ENCODE data around the gene CHMP2A.

Gene CHMP2A

DNA sequence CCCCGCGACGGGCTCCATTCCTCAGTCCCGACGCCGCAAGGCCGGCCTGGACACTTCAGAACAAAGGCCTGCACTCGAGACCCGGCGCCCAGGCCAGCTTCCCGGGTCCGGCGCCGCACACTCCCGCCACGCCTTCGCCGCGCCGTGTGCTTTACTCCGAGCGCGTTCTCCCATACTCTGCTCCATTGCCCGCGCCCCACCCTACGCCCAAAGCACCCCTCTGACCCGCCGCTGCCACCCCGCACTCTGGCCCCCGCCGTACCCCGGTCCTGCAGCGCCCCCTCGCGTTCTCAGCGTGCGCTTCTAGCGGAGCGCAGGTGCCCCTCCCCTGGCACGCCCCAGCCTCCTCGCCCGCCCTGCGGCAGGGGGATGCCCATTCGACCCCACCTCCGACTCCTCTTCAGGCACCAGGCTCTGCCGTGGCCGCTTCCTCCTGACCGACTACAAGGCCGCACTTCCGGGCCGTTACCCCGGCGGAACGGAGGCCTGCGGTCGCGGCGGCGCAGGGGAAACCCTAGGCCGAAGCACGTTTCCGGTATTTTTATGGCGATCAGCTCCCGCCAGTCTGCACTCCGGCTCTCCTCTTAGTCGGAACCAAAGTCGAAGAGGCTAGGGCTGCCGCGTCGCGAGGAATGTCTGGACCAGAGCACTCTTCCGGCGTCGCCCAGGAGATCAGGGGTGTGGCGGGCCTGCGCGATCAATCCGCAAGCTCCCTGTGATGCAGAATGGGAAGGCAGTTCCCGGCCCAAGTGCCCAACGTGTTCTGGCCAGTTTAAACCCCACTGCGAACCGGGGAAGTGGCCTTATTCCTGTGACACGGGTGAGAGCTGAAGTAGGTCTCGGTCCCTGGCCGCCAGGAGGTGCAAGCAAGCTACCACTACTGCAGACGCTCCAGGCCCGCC, 35.3 kb downstream of the CHMP2A start, which contains the start of gene ZBTB45 (continued):
- TF ChIP-seq, protein P1, sequence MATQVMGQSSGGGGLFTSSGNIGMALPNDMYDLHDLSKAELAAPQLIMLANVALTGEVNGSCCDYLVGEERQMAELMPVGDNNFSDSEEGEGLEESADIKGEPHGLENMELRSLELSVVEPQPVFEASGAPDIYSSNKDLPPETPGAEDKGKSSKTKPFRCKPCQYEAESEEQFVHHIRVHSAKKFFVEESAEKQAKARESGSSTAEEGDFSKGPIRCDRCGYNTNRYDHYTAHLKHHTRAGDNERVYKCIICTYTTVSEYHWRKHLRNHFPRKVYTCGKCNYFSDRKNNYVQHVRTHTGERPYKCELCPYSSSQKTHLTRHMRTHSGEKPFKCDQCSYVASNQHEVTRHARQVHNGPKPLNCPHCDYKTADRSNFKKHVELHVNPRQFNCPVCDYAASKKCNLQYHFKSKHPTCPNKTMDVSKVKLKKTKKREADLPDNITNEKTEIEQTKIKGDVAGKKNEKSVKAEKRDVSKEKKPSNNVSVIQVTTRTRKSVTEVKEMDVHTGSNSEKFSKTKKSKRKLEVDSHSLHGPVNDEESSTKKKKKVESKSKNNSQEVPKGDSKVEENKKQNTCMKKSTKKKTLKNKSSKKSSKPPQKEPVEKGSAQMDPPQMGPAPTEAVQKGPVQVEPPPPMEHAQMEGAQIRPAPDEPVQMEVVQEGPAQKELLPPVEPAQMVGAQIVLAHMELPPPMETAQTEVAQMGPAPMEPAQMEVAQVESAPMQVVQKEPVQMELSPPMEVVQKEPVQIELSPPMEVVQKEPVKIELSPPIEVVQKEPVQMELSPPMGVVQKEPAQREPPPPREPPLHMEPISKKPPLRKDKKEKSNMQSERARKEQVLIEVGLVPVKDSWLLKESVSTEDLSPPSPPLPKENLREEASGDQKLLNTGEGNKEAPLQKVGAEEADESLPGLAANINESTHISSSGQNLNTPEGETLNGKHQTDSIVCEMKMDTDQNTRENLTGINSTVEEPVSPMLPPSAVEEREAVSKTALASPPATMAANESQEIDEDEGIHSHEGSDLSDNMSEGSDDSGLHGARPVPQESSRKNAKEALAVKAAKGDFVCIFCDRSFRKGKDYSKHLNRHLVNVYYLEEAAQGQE (tag by site-specific recombination; IDR thresholded peaks at IDR 0.05), result no peak
- peak; percentile 99 for TF ChIP-seq ZSCAN30 (tag by site-specific recombination; IDR thresholded peaks at IDR 0.05)
- no peak; the same call in 1 of the 2 replicates for TF ChIP-seq ZNF133 (tag by site-specific recombination; IDR thresholded peaks at IDR 0.05)
- no peak for TF ChIP-seq SCRT1 (tag by site-specific recombination; IDR thresholded peaks at IDR 0.05; ENCODE audit: borderline replicate concordance)
- TF ChIP-seq ZBTB17 (tag by site-specific recombination; IDR thresholded peaks at IDR 0.05), result peak; percentile 97
- peak; percentile 73 for TF ChIP-seq ZNF600 (tag by site-specific recombination; IDR thresholded peaks at IDR 0.05)

DNA sequence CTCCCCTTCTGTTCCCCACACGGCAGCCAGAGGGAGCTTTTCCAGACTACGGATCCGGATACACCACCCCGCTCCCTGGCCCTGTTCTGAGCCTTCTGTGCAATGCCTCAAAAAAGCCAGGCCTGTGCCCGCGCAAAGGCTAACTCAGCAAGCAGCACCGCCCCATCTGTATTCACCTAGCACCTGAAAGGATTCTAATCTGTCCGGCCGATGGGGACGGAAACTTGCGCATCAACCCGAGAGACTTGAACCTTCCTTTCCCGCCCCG, 35.9 kb downstream of the CHMP2A start:
- ChIA-PET CTCF (interaction anchor here (0.6 to 3.4 kb wide), 41 partner anchors 9 to 517 kb away, joined by 3 to 26 read pairs (median 5); partner anchors contain the start of genes CHMP2A, TRIM28, ZNF324B and ZNF446), POLR2A (interaction anchor here (0.6 to 4.6 kb wide), 25 partner anchors 14 to 381 kb away, joined by 3 to 107 read pairs (median 10); partner anchors contain the start of genes CHMP2A, TRIM28, UBE2M and ZNF274)
- Histone ChIP-seq H3K27ac (ENCODE audit: extremely low read depth, low read depth, low read length) (peak overlapping the region; percentile 94), H3K36me3 (ENCODE audit: control insufficient read depth in 2 of 2, insufficient read depth in 1 of 2, low read length in 2 of 2) (peaks cover 0 to 23% of the 10 kb centered on the region in 2 experiments; a peak in 1 of 3 replicates), H3K4me3 (ENCODE audit: low read depth, low read length) (peak overlapping the region; percentile 74), H3K4me1 (ENCODE audit: control insufficient read depth, insufficient read depth, low read length) (peaks cover 10% of the 10 kb centered on the region), H3K9me3 (ENCODE audit: control insufficient read depth, insufficient read depth, low read depth, low read length) (no peaks in the 10 kb centered on the region)
- TF ChIP-seq ZNF768 (tag by site-specific recombination; IDR thresholded peaks at IDR 0.05) (0 out of 2 replicates have a peak, but pooled peaks have one; percentile 26), ZNF24 (tag by site-specific recombination; IDR thresholded peaks at IDR 0.05) (no peak), ZNF19 (tag by site-specific recombination; IDR thresholded peaks at IDR 0.05; ENCODE audit: low read depth) (no peak), ZNF302 (tag by site-specific recombination; IDR thresholded peaks at IDR 0.05; ENCODE audit: low read depth) (no peak), IKZF3 (tag by site-specific recombination; IDR thresholded peaks at IDR 0.05) (peak; percentile 25; the same call in 1 of the 2 replicates), ZNF610 (tag by site-specific recombination; IDR thresholded peaks at IDR 0.05; ENCODE audit: borderline replicate concordance) (no peak), ZBTB48 (tag by site-specific recombination; IDR thresholded peaks at IDR 0.05) (0 out of 2 replicates have a peak, but pooled peaks have one; percentile 9), HOXD13 (CRISPR knock-in tag; IDR thresholded peaks at IDR 0.05; ENCODE audit: borderline replicate concordance) (no peak), ZNF221 (tag by site-specific recombination; IDR thresholded peaks at IDR 0.05; ENCODE audit: borderline replicate concordance) (no peak), ZNF416 (tag by site-specific recombination; IDR thresholded peaks at IDR 0.05) (no peak), GLIS1 (tag by site-specific recombination; IDR thresholded peaks at IDR 0.05) (no peak), ZNF707 (tag by site-specific recombination; IDR thresholded peaks at IDR 0.05) (peak; percentile 62; the same call in 1 of the 2 replicates), KLF16 (tag by site-specific recombination; IDR thresholded peaks at IDR 0.05) (no peak), ZNF341 (tag by site-specific recombination; IDR thresholded peaks at IDR 0.05; ENCODE audit: low read depth) (peak; percentile 90), SP2 (tag by site-specific recombination; IDR thresholded peaks at IDR 0.05) (no peak), ZBTB8A (tag by site-specific recombination; IDR thresholded peaks at IDR 0.05) (no peak), ZNF561 (tag by site-specific recombination; IDR thresholded peaks at IDR 0.05; ENCODE audit: borderline replicate concordance) (peak; percentile 10; the same call in 1 of the 2 replicates)
- TF ChIP-seq, protein P2, sequence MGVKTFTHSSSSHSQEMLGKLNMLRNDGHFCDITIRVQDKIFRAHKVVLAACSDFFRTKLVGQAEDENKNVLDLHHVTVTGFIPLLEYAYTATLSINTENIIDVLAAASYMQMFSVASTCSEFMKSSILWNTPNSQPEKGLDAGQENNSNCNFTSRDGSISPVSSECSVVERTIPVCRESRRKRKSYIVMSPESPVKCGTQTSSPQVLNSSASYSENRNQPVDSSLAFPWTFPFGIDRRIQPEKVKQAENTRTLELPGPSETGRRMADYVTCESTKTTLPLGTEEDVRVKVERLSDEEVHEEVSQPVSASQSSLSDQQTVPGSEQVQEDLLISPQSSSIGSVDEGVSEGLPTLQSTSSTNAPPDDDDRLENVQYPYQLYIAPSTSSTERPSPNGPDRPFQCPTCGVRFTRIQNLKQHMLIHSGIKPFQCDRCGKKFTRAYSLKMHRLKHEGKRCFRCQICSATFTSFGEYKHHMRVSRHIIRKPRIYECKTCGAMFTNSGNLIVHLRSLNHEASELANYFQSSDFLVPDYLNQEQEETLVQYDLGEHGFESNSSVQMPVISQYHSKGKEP (tag by site-specific recombination; IDR thresholded peaks at IDR 0.05), result no peak
- TF ChIP-seq, protein P3, sequence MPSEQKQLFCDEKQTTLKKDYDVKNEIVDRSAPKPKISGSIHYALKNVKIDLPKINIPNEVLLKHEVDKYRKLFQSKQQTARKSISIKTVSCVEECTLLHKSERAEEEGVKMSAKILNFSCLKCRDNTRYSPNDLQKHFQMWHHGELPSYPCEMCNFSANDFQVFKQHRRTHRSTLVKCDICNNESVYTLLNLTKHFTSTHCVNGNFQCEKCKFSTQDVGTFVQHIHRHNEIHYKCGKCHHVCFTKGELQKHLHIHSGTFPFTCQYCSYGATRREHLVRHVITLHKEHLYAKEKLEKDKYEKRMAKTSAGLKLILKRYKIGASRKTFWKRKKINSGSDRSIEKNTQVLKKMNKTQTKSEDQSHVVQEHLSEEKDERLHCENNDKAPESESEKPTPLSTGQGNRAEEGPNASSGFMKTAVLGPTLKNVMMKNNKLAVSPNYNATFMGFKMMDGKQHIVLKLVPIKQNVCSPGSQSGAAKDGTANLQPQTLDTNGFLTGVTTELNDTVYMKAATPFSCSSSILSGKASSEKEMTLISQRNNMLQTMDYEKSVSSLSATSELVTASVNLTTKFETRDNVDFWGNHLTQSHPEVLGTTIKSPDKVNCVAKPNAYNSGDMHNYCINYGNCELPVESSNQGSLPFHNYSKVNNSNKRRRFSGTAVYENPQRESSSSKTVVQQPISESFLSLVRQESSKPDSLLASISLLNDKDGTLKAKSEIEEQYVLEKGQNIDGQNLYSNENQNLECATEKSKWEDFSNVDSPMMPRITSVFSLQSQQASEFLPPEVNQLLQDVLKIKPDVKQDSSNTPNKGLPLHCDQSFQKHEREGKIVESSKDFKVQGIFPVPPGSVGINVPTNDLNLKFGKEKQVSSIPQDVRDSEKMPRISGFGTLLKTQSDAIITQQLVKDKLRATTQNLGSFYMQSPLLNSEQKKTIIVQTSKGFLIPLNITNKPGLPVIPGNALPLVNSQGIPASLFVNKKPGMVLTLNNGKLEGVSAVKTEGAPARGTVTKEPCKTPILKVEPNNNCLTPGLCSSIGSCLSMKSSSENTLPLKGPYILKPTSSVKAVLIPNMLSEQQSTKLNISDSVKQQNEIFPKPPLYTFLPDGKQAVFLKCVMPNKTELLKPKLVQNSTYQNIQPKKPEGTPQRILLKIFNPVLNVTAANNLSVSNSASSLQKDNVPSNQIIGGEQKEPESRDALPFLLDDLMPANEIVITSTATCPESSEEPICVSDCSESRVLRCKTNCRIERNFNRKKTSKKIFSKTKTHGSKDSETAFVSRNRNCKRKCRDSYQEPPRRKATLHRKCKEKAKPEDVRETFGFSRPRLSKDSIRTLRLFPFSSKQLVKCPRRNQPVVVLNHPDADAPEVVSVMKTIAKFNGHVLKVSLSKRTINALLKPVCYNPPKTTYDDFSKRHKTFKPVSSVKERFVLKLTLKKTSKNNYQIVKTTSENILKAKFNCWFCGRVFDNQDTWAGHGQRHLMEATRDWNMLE (tag by site-specific recombination; conservative IDR thresholded peaks at IDR 0.05; ENCODE audit: low read depth), result no peak
